ENCODE measurements around the gene MEOX1.
"Not testable (repeated sequence)": the region's sequence is repeated elsewhere in the genome, so short reads cannot be mapped to it uniquely, and the experiment has no call there.

GRCh38 chr17:43686957-43687356 lies 25.2 kb upstream of the MEOX1 start:
- TF ChIP-seq, protein P1, sequence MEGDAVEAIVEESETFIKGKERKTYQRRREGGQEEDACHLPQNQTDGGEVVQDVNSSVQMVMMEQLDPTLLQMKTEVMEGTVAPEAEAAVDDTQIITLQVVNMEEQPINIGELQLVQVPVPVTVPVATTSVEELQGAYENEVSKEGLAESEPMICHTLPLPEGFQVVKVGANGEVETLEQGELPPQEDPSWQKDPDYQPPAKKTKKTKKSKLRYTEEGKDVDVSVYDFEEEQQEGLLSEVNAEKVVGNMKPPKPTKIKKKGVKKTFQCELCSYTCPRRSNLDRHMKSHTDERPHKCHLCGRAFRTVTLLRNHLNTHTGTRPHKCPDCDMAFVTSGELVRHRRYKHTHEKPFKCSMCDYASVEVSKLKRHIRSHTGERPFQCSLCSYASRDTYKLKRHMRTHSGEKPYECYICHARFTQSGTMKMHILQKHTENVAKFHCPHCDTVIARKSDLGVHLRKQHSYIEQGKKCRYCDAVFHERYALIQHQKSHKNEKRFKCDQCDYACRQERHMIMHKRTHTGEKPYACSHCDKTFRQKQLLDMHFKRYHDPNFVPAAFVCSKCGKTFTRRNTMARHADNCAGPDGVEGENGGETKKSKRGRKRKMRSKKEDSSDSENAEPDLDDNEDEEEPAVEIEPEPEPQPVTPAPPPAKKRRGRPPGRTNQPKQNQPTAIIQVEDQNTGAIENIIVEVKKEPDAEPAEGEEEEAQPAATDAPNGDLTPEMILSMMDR (IDR thresholded peaks at IDR 0.05; ENCODE audit: low read length) = not testable (repeated sequence)
- not testable (repeated sequence) for TF ChIP-seq EZH2 (optimal IDR thresholded peaks at IDR 0.05; ENCODE audit: low read depth, low read length)
